ENCODE results near the gene WDR88.

- no peak for TF ChIP-seq CTCF (IDR thresholded peaks at IDR 0.05; ENCODE audit: insufficient read depth, low read depth, low read length)
- TF ChIP-seq EZH2 (IDR thresholded peaks at IDR 0.05; ENCODE audit: insufficient read depth, low read length) = no peak
Measured at GRCh38 chr19:33110137-33110910, 21.6 kb upstream of the WDR88 start.

All from astrocyte (in vitro differentiated cells and primary cell).